Heart right ventricle (tissue), 16 donors: Measurements from ENCODE around the gene MREG. TPM values are rescaled to one million over a fixed set of nuclear protein-coding genes. Genes with fewer than 3 reads are reported as not detected.
A peak's percentile ranks its signal among the peaks of the same experiment; 100 is the strongest.

Experiments used
- ATAC-seq, 8 donors: fragments of 200-7000 bp; cut with Tn5 transposase; one replicate each; pipeline ENCODE4 v1.9.1; 2020; ENCODE audit warnings: mild to moderate bottlenecking in 8 of 8, moderate library complexity in 8 of 8, moderate number of reproducible peaks in 1 of 8
- DNase-seq, 2 donors: peaks; one replicate each; pipeline ENCODE4 v3.0.0-alpha.2; 2020
- H3K27ac ChIP-seq, 10 donors: fragments of 200-600 bp; sonication (generic) in 2 of 10; one replicate each; pipeline versions ENCODE4 v1.5.0 to v1.8.0; 2020 to 2022; ENCODE audit warnings: mild to moderate bottlenecking in 3 of 10
- H3K27me3 ChIP-seq, 7 donors: fragments of 200-600 bp; one replicate each; pipeline ENCODE4 v1.8.0; 2021 to 2022; ENCODE audit warnings: mild to moderate bottlenecking in 2 of 7
- H3K36me3 ChIP-seq, 9 donors: fragments of 200-600 bp; sonication (generic) in 1 of 9; one replicate each; pipeline versions ENCODE4 v1.5.0 to v1.8.0; 2020 to 2022; ENCODE audit warnings: mild to moderate bottlenecking in 2 of 9
- H3K4me1 ChIP-seq, 9 donors: fragments of 200-600 bp; sonication (generic) in 1 of 9; one replicate each; pipeline versions ENCODE4 v1.5.0 to v1.8.0; 2020 to 2022; ENCODE audit warnings: mild to moderate bottlenecking in 4 of 9
- H3K4me3 ChIP-seq, 10 donors: fragments of 200-600 bp; sonication (generic) in 2 of 10; one replicate each; pipeline versions ENCODE4 v1.5.0 to v1.8.0; 2020 to 2022; ENCODE audit warnings: mild to moderate bottlenecking in 7 of 10, moderate library complexity in 2 of 10
- H3K9me3 ChIP-seq, 11 donors: fragments of 200-600 bp in 10 of 11; sonication (generic) in 2 of 11; one replicate each; pipeline versions ENCODE4 v1.5.0 to v1.8.0; 2013 to 2022; ENCODE audit warnings: mild to moderate bottlenecking in 2 of 11, control low read depth in 1 of 11, moderate library complexity in 1 of 11
- WGBS, 2 donors: extraction: QIAGEN DNeasy Blood & Tissue Kit; methylation state at CpG; one replicate each; pipeline ENCODE4 v1.1.7; 2013; ENCODE audit warnings: inconsistent platforms in 1 of 2; 5-methylcytosine and 5-hydroxymethylcytosine counted together
- intact Hi-C, 10 donors: fragments of 100-400 bp; cut with DNase I; formaldehyde crosslinking; loops; one replicate each; pipeline versions ENCODE4 v1.11.1 to v1.14.2; 2022
- polyA plus RNA-seq, 2 donors: library from polyadenylated mRNA; stranded (reverse); fragments of 200-250 nt; gene quantifications; one replicate each; pipeline ENCODE4 v1.2.3, GENCODE V29; 2013
- total RNA-seq, 10 donors: library from RNA; stranded (reverse); fragmentation: NEBNext Ultra II Directional in 3 of 10; extraction: Animal tissue kit (Norgen Biotek cat#: 25700) in 3 of 10; gene quantifications; one replicate each; pipeline versions ENCODE4 v1.2.1 to v1.2.4, GENCODE V29; 2021 to 2023
- TF ChIP-seq, protein P1 (sequence below), 9 donors: fragments of 200-600 bp; sonication (generic) in 2 of 9; IDR thresholded peaks; one replicate each; pipeline versions ENCODE4 v1.5.0 to v1.8.0; 2021 to 2022; ENCODE audit warnings: antibody characterized with exemption in 9 of 9, mild to moderate bottlenecking in 5 of 9, moderate library complexity in 1 of 9
- donor health status: Arrhythmogenic right ventricular cardiomyopathy.
- donor health status: ischemic (EF 13 %, LVEDD 7.1; RV severe dilation, severe dysfunction).
- donor health status: healthy with polysubstance abuse.
- donor health status: DM: no; HTN: yes; CAD: no.
- donor health status: DM: no; HTN: no; CAD: no.
- donor health status: ischemic (EF 25% LVEDD 6.9; RV normal size, moderate dysfunction).
- donor health status: ischemic (EF 25% LVEDD 5.7; RV mildly dilated, moderate dysfunction).
- donor health status: healthy.
- donor health status: DM: yes; HTN: yes; CAD: no.
- donor health status: Ischemic cardiomyopathy.
- donor health status: ischemic (EF 35%, LVEDD 5.7; RV mildly dilated, moderate dysfunction).
- donor health status: nonischemic (EF 11% LVEDD 7.7; RV severe dilation, severe dysfunction).
- donor health status: DM: yes; HTN: yes; CAD: no.
- donor health status: PGD.
- donor health status: ischemic (EF 29% LVEDD 5.4; RV normal size, mild dysfunction).
- donor health status: nonischemic (EF 23%, LVEDD 6.1; RV moderate dilation, normal function).

Gene MREG
- total and polyA plus RNA-seq, 12 donors, result 0.13 to 1.5 (median 0.38) TPM

DNA sequence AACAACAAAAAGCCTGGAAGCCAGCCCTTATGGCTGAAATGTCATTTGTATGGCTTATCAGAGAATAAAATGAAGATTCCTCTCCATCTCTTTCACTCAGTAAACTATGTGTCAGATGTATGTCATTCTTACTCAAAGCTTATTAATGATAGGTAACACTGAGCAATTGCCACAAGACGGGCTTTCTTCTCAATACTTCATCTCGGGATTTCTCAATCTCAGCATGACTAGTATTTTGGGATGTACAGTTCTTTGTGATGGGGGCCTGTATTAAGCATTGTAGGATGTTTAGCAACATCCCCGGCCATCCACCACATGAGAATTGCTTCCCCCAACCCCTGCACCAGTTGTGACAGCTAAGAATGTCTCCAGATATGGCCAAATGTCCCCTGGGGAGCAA is 80.2 kb downstream of the MREG start:
- Histone ChIP-seq H3K27me3 (peaks cover 0 to 5% (median 0%) of the 10 kb centered on the region in 7 donors), H3K27ac (no peak overlapping the region), H3K9me3 (no peaks in the 10 kb centered on the region), H3K4me3 (no peak overlapping the region), H3K4me1 (peaks cover 0 to 9% (median 0%) of the 10 kb centered on the region in 9 donors), H3K36me3 (no peaks in the 10 kb centered on the region)
- intact Hi-C loops, result no loop called here
- TF ChIP-seq, protein P1, sequence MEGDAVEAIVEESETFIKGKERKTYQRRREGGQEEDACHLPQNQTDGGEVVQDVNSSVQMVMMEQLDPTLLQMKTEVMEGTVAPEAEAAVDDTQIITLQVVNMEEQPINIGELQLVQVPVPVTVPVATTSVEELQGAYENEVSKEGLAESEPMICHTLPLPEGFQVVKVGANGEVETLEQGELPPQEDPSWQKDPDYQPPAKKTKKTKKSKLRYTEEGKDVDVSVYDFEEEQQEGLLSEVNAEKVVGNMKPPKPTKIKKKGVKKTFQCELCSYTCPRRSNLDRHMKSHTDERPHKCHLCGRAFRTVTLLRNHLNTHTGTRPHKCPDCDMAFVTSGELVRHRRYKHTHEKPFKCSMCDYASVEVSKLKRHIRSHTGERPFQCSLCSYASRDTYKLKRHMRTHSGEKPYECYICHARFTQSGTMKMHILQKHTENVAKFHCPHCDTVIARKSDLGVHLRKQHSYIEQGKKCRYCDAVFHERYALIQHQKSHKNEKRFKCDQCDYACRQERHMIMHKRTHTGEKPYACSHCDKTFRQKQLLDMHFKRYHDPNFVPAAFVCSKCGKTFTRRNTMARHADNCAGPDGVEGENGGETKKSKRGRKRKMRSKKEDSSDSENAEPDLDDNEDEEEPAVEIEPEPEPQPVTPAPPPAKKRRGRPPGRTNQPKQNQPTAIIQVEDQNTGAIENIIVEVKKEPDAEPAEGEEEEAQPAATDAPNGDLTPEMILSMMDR (IDR thresholded peaks at IDR 0.05), result no peak
- 76 to 79% methylated on average over 3 of the region's 3 CpGs for WGBS, 2 donors
- ATAC-seq, result no peak
- DNase-seq, result no peak

GRCh38 chr2:215931256-215931903 is 82.0 kb downstream of the MREG start:
- WGBS, 2 donors, result 5% methylated on average over 8 of the region's 8 CpGs
- DNase-seq (peak in 1 of 2 donors; percentile 61), ATAC-seq (peak; percentile 59 to 89 (median 80))
- TF ChIP-seq, protein P1 (IDR thresholded peaks at IDR 0.05), result peak; percentile 78 to 97 (median 91)
- H3K9me3 ChIP-seq, result no peaks in the 10 kb centered on the region
- intact Hi-C loops, result no loop called here
- no peak overlapping the region for H3K4me3 ChIP-seq
- no peaks in the 10 kb centered on the region for H3K36me3 ChIP-seq
- peaks cover 0 to 5% (median 0%) of the 10 kb centered on the region in 7 donors for H3K27me3 ChIP-seq
- H3K4me1 ChIP-seq, result peaks cover 0 to 9% (median 0%) of the 10 kb centered on the region in 9 donors
- H3K27ac ChIP-seq, result no peak overlapping the region

DNA sequence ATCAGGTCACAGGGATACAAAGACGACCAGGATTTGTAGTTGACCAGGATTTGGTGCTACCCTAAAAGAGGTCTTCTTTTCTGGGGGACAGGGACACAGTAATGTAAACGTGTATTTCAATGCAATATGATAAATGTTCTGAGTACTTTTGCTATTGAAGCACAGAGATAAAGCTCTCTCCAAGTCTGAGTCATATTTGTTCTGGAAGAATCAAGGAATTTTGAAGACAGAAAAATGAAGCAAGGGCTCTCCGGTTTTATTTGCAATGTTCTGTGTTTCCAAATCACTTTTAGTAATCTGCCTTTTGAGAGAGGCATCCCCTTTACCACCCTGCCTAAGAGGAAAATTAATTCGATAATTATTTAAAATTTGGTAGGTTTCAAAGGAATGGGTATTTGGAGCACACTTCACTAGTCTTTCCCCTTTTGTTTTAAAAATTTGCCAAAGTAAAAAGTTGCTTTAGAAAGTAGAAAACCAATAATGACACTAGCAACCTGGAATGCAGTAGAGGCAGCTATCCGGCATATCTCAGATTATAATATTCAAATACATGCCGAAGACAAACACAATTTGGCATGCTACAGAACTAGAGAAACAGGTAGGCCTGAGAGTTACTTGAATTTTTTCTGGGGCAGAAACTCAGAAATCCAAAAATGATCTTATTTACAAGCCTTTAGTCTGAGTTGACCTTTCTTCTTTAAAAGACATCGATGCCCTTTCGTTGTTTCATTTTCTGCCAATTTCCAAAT is 82.7 kb downstream of the MREG start:
- 69 to 76% methylated on average over 8 of the region's 8 CpGs for WGBS, 2 donors
- no peak overlapping the region for H3K4me3 ChIP-seq

More for the DNA sequence above, 82.7 kb downstream of the MREG start:
- TF ChIP-seq, protein P1 (IDR thresholded peaks at IDR 0.05), result no peak
- intact Hi-C loops, result no loop called here
- peak in 1 of 8 donors; percentile 14 for ATAC-seq
- Histone ChIP-seq H3K27ac (no peak overlapping the region), H3K36me3 (no peaks in the 10 kb centered on the region), H3K9me3 (no peaks in the 10 kb centered on the region), H3K4me1 (peaks cover 0 to 9% (median 0%) of the 10 kb centered on the region in 9 donors), H3K27me3 (peaks cover 0 to 5% (median 0%) of the 10 kb centered on the region in 7 donors)
- DNase-seq, result no peak
